GM19438 (cell line): ENCODE data around the gene UPK3B.
"Not testable (repeated sequence)": the region's sequence is repeated elsewhere in the genome, so short reads cannot be mapped to it uniquely, and the experiment has no call there.

Experiments used
- ATAC-seq: cut with Tn5 transposase; IDR thresholded peaks from one replicate; pipeline ENCODE4 v1.9.1; 2021; ENCODE audit warnings: low read depth; ENCODE audit not compliant: unreplicated experiment

The UPK3B gene

DNA sequence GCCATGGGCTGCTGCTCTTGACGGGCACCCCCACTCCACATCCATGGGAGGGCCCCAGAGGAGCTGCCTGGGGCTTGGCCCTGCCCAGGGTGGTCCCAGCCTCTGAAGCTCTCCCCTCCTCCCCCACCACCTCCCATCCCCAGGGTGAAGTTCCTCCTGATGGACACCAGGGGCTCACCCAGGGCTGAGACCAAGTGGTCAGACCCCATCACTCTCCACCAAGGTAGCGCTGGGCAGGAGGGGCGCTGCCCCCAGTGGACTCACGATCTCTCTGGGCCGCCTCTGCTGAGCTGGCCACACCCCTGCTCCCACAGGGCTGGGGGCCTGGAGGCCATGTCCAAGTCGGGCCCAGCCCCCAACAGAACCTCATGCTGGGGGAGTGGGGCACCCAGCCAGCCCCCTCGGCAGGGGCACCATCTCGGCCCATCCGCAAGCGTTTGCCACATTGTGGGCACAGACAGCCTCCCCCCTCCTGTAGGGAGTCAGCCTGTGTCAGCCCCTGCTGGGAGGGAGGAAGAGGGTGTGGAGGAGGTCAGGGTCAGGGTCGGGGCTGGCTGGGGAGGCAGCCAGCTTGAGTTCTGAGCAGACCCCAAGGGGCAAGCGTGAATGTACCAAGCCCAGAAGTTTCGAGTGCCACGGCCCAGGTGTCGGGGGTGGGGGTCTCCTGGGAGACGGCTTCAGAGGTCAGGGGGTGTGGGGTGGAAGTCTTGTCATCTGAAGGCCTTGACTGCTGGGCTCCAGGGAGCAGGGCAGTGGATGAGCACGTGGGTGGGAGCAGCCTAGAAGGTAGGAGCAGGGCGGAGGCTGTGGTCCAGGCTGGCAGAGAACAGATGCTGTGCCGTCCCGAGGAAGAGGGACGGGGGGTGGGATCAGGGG, 2.8 kb downstream of the UPK3B start:
- ATAC-seq = no peak

DNA sequence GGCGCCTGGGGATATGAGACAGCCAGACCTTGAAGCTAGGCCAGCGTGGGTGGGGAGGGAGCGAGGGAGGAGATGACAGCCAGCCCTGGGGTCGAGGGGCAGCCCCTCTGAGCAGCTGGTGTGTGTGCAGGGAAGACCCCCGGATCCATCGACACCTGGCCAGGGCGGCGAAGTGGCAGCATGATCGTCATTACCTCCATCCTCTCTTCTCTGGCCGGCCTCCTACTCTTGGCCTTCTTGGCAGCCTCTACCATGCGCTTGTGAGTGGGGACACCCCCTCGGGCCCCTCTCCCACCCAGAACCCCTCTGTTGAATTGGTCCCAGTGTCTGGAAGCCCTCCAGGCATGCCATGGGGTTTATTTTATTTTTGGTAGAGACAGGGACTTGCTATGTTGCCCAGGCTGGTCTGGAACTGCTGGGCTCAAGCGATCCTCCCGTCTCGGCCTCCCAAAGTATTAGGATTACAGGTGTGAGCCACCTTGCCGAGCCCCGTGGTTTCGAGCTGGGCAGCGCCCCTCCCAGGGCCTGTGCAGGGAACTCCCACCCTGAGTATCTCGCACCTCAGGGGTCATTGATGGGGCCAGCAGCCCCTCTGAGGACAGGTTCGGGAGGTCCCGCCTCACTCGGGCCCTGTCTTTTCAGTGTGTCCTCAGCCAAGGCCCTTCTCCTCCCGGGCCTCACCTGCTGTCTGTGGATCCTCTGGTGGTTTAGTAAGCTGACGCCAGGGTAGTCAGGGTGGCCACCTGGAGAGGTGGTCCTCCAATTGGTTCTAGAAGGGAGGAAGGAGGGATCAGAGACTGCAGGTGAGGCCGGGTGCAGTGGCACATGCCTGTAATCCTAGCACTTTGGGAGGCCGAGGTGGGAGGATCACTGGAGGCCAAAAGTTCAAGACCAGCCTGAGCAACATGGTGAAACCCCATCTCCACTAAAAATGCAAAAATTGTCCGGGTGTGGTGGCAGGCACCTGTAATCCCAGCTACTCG, 3.8 kb downstream of the UPK3B start:
- ATAC-seq = no peak

DNA sequence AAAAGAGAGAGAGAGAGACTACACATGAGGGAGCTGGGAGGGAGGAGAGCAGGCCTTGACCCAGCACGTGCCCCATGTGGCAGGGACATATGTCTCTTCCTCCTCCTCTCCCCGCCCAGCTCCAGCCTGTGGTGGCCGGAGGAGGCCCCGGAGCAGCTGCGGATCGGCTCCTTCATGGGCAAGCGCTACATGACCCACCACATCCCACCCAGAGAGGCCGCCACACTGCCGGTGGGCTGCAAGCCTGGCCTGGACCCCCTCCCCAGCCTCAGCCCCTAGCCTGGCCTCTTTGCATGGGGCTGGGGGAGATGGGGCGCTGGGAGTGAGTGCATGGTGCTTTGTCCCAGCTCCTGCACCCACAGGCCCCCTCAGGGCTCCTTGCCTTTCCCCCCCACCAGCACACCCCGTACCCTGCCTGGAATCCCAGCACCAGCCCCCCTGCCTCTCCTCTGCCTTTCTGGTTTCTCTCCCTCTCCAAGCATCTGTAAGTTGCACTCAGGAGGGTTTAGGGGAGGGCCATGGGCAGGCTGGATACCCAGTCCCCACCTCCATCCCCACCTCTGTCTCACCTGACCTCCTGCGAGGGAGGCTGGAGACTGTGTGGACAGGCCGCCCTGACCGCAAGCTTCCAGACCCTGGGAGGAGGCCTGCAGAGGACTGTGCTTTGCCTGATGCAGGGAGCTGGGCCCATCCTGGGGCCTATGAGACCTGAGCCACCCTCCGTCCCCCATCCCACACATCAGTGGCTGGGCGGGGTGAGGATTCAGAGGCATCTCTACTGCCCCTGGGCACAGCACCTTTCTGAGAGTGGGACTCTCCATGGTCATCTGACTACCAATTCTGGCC, 4.8 kb downstream of the UPK3B start:
- no peak for ATAC-seq

DNA sequence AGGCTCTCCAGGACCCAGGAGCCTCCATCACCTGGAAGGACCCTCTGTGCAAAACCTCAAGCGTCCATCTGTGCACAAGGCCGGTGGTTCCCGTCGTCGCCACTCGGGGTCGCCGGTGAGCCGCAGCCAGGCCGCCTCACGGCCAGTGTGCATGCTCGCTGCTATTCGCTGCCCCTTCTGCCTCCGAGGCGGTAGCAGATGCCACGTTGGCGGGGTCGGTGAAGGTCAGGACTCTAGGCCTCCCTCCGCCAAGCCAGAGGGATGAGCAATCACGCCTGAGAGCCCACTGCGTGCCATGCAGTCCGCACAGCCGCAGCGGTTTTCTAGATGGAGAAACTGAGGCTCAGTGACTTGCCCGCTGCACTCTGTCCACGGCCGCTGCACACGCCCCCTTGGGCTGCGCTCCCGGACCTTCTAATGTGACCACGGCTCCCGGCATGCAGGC, 5.7 kb downstream of the UPK3B start:
- no peak for ATAC-seq

DNA sequence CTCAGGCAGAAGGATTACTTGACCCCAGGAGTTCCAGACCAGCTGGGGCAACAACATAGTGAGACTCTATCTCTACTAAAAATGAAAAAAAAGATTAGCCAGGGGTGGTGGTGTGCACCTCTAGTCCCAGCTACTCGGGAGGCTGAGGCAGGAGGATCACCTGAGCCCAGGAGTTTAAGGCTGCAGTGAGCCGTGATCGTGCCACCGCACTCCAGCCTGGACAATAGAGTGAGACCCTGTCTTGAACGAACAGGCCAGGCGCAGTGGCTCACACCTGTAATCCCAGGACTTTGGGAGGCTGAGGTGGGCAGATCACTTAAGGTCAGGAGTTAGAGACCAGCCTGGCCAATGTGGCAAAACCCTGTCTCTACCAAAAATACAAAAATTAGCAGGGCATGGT, 6.6 kb downstream of the UPK3B start:
- ATAC-seq = not testable (repeated sequence)

DNA sequence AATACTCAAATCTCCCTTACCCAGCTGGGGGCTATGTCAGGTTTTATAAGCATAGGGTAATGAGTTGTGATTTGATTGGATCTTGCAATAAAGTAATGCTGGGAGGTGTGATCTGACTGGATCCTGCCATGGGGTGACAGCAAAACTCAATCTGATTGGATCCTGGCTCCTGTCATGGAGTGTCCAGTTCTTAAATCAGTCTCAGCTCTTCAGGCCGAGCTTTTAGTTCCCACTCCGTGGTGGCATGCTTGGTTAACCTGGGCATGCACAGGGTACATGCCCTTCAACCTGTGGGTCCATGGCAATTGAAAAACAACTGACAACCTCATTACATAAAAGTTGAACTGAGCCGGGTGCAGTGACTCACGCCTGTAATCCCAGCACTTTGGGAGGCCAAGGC, 15.8 kb downstream of the UPK3B start:
- ATAC-seq = not testable (repeated sequence)

DNA sequence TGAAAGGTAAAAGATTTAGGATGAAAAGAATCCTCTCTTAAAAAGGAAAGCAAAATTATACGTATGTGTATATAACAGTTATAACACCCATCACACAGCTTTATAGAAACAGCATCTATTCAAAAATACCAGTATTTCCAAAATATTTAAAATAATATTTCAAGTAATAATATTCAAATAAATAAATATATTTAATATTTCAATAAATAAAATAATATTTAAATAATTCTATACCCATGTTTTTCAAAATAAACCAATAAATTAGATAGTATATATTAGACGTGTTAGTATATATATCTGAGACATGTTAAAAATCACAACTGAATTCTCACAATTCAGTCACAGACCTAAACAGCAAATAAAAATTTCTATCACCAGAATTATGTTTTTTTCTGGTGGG, 21.3 kb downstream of the UPK3B start:
- not testable (repeated sequence) for ATAC-seq

DNA sequence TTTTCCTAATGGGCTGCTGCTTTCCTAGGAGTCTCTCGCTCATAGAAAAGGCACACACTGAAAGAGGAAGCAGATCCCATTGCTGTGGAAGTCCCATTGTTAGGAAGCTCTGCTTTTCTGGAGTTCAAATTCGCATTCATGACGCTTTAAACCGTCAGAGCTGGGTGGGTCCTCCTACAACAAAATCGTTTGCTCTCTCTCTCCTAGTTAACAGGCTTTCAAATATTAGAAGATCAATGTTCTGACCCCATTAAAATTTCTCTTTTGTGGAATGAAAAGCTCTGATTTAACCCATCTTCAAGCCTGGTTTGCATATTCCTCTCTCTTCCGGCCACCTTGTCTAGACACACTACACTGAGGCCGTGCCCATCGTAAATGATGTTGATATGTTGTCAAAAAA, 32.8 kb downstream of the UPK3B start, which contains the start of gene SPDYE16:
SPDYE16 (minus strand) TSS at position 101 of the 400 bp plus-strand sequence. CDS start 1,838 bp downstream, outside the sequence.
- ATAC-seq = not testable (repeated sequence)

DNA sequence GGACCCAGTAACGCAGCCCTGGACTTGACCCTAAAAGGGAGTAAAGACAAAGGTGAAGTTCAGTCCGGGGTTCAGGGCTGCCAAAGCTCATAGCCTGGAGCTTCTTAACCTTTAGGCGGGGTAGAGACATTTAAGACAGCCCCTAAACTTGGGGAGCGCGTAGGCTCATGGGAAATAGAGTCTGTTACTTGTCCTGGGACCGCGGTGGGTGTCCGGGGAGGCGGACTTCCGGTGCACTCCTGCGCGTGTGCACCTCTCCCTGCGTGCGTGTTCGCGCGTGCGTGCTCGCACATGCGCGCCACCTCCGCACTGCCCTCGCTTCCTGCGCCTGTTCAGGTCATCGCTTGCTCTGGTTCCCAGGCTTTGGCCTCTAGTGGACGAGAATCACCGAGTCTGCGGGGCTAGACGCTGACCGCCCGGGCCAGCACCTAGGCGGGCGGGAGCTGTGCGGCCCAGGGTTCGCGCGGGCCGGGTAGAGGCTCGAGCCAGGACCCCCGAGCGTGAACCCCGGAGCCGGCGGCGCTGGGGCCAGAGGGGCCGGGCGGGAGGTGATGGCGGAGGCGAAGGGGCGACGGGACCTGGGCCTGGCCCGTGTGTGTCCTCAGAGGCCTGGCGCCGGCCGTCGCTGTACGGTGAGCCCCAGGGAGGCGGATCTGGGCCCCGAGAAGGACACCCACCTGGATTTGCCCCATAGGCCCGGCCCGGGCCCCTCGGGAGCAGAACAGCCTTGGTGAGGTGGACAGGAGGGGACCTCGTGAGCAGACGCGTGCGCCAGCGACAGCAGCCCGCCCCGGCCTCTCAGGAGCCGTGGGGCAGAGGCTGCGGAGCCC, 38.9 kb downstream of the UPK3B start:
- ATAC-seq = peak; percentile 99

DNA sequence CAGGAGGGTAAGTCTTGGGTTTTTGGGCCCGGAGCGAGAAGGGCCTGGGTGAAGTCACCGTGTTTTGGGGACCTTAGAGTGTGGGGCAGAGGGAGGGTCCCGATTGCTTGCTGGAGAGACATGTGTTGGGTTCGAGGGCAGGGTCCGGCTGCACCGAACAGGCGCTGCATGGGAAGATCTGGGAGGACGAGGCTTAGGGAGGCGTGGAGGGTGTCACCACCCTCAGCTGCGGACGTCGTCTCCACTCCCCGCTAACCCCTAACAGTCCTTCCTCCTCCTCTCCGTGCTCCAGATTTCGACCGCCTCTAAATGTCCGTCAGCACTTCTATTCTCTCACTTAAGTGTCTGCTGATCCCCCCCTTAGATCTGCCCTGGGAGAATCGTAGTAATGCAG, 39.5 kb downstream of the UPK3B start:
- not testable (repeated sequence) for ATAC-seq

DNA sequence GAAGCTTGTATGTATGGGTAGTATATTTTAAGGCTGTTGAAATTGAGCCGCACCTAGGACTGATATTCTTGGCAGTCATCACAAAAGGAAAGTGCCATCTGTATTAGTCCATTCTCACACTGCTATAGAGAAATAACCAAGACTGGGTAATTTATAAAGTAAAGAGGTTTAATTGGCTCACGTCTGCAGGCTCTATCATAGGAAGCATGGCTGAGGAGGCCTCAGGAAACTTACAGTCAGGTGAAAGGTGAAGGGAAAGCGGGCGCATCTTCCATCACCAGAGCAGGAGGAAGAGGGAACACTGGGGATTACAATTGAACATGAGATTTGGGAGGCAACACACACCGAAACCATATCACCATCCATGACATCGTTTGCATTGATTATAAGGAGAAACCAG, 41.6 kb downstream of the UPK3B start:
- ATAC-seq = not testable (repeated sequence)

DNA sequence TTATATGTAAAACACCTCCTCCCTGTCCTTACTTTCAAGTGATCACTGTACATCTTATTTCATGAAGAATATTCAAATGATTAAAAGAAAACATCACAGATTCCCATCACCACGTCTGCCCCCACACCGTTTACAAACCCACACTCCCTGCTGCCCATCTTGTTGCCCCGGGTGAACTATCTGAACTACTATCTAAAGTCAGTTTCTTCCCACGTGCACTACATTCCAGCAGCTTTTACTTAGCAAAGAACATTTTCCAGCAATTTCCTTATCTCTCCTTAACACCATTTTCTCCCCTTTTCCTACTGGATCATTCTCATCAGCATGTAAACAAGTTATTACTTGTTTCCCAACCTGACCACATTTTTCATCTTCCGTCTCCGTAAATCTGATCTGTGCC, 49.3 kb downstream of the UPK3B start:
- not testable (repeated sequence) for ATAC-seq

DNA sequence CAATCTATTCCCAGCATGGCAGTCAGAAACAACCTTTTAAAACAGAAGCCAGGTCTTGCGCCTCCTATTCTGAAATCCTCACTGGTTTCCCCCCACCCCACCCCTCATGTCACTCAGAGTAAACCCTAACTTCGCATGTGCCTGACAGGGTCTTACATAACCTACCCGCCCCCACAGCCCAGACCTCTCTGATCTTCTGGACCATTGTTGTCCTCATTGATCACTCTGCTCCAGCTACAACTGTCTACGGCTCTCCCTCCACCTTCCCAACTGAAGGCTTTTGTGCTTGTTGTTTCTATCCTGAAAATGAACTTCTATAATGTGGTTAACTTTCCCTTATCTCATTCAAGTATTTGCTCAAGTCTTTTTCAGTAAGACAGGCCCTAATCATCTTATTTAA, 49.8 kb downstream of the UPK3B start:
- not testable (repeated sequence) for ATAC-seq

DNA sequence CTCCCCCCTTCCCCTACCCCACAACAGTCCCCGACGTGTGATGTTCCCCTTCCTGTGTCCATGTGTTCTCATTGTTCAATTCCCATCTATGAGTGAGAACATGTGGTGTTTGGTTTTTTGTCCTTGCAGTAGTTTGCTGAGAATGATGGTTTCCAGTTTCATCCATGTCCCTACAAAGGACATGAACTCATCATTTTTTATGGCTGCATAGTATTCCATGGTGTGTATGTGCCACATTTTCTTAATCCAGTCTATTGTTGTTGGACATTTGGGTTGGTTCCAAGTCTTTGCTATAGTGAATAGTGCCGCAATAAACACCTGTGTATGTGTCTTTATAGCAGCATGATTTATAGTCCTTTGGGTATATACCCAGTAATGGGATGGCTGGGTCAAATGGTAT, 51.0 kb downstream of the UPK3B start:
- ATAC-seq = not testable (repeated sequence)

DNA sequence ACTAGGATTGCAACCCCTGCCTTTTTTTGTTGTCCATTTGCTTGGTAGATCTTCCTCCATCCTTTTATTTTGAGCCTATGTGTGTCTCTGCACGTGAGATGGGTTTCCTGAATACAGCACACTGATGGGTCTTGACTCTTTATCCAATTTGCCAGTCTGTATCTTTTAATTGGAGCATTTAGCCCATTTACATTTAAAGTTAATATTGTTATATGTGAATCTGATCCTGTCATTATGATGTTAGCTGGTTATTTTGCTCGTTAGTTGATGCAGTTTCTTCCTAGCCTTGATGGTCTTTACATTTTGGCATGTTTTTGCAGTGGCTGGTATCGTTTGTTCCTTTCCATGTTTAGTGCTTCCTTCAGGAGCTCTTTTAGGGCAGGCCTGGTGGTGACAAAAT, 54.6 kb downstream of the UPK3B start:
- not testable (repeated sequence) for ATAC-seq
